ENCODE data around the gene PWWP2B.

Gene PWWP2B

GRCh38 chr10:132411561-132412253, 14.7 kb downstream of the PWWP2B start:
- TF ChIP-seq CTCF (IDR thresholded peaks at IDR 0.05; ENCODE audit: low read length, missing control alignments) = no peak
- peak; percentile 18 for DNase-seq (ENCODE audit: low read depth)
- no peak overlapping the region for H3K4me3 ChIP-seq (replicated peaks; ENCODE audit: low read depth, low read length)

GRCh38 chr10:132412316-132413192, 15.6 kb downstream of the PWWP2B start:
- no peak for DNase-seq (ENCODE audit: low read depth)
- H3K4me3 ChIP-seq (replicated peaks; ENCODE audit: low read depth, low read length) = no peak overlapping the region
- no peak for TF ChIP-seq CTCF (IDR thresholded peaks at IDR 0.05; ENCODE audit: low read length, missing control alignments)

DNA sequence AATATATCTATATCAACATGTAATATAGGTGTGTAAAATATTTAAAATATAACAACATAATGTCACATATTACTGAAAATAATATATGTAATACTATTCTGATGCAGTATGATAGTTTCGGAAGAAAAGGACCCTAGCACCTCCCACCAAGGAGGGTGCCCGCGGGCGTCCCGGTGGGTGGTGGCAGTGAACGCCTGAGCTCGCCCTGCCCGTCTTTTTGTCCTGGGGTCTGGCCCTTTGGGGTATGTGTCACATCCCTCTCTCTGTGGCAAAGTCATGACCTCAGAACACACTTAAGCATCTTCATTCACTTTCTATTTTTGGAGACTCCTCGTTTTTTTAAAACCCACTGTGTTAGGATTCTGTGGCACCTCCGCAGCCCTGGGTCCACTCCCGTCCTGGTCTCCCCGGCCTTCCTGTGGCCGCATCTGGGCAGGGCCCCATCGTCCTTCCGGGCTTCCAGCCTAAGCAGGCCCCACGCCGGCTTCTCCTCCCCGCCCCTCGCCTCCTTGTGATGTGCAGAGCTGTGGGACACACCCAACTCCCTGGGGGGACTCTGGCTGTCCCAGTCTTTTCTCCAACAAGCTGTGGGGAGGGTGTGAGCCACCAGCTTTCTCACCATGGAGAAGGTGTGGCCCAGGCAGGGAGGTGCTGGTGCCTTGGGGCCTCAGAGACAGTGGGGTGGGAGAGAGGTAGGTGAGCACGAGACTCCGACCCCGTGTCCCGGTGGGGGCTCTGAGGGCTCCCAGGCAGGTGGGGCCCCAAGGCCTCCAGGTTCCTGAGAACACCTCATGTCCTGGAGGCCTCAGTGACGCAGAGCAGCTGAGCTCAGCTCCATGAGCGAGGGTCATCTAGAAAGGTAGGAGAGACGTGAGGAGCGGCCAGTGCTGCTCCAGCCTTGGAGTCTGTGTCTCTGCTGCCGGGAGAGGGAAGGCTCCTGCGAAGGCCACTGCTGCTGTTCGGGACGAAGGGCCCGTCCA, 16.5 kb downstream of the PWWP2B start:
- no peak for TF ChIP-seq CTCF (IDR thresholded peaks at IDR 0.05; ENCODE audit: low read length, missing control alignments)
- no peak overlapping the region for H3K4me3 ChIP-seq (replicated peaks; ENCODE audit: low read depth, low read length)
- DNase-seq (ENCODE audit: low read depth) = no peak

GRCh38 chr10:132414402-132415016, 17.5 kb downstream of the PWWP2B start:
- TF ChIP-seq CTCF (IDR thresholded peaks at IDR 0.05; ENCODE audit: low read length, missing control alignments) = no peak
- no peak for DNase-seq (ENCODE audit: low read depth)
- no peak overlapping the region for H3K4me3 ChIP-seq (replicated peaks; ENCODE audit: low read depth, low read length)

GRCh38 chr10:132415255-132415654, 18.3 kb downstream of the PWWP2B start:
- no peak for TF ChIP-seq CTCF (IDR thresholded peaks at IDR 0.05; ENCODE audit: low read length, missing control alignments)
- H3K4me3 ChIP-seq (replicated peaks; ENCODE audit: low read depth, low read length) = no peak overlapping the region
- no peak for DNase-seq (ENCODE audit: low read depth)

- no peak overlapping the region for H3K4me3 ChIP-seq (replicated peaks; ENCODE audit: low read depth, low read length)
- no peak for TF ChIP-seq CTCF (IDR thresholded peaks at IDR 0.05; ENCODE audit: low read length, missing control alignments)
- no peak for DNase-seq (ENCODE audit: low read depth)
Measured at GRCh38 chr10:132415956-132416355, 19.0 kb downstream of the PWWP2B start.

All from fibroblast of pulmonary artery (primary cell).